CD4-positive, alpha-beta T cell treated with Interferon alpha-2 for 1 hour (primary cell): Measurements from ENCODE around the gene STAM2.
A peak's percentile ranks its signal among the peaks of the same experiment; 100 is the strongest.
"Not testable (repeated sequence)": the region's sequence is repeated elsewhere in the genome, so short reads cannot be mapped to it uniquely, and the experiment has no call there.

Experiments used
- DNase-seq, 2 donors: peaks; one replicate each; pipeline ENCODE4 v3.0.0-alpha.2; 2020 to 2022

STAM2 gene

DNA sequence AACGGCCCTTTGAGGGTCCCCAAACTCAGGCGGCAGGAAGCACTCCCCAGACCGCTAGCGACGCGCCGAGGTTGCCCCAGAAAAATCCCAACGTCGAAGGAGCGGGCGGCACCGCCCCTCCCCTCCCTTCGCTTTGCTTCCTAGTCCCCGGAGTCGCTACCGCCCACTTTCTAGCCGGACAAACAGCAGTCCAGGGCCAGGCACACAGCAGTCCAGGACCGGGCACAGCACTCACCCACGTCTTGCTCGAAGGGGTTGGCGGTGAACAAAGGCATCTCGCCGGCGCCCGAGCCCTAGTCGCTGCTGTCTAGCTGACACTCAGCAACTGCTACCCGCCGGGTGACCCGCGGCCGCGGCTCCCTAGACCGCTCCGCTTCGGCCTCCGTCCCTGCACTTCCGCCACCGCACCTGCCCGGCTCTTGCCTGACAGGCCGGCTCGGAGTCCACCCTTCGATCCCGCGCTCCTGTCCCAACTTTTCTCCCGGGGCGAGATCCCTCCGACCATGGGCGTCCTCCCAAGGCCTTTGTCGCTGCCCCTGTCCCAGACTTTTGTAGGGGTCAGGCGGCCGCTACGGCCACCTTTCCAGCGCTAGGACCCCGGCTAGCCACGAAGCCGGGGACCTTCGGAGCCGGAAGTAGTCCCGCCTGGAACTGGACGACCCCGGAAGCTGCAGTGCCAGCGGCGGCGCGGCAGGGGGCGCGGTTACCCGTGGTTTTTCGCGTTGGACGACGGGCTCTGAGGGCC is at the start of gene STAM2:
Gene STAM2, minus strand, starts transcription at position 396 of the 745 bp plus-strand sequence. Its CDS starts 121 bp downstream, at position 275.
- peak; percentile 91 to 93 for DNase-seq

DNA sequence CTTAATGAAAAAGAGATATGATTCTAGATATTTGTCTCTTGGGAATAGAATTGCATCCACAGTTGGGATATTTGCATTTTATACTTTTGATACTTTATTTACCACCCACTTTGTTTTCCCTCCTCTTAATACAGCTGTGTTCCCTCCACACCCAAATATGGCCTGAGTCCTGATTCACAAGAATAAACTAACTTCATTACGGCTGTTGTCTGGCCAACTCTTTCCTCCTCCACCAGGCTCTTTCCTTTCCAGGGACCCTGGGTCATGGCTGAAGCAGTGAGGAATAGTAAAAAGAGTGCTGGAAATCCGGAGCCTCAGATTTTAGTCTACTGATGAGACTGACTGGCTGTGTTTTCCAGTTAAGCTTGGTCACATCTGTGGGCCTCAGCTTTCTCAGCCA is 48.4 kb upstream of the STAM2 start:
- DNase-seq, result no peak

DNA sequence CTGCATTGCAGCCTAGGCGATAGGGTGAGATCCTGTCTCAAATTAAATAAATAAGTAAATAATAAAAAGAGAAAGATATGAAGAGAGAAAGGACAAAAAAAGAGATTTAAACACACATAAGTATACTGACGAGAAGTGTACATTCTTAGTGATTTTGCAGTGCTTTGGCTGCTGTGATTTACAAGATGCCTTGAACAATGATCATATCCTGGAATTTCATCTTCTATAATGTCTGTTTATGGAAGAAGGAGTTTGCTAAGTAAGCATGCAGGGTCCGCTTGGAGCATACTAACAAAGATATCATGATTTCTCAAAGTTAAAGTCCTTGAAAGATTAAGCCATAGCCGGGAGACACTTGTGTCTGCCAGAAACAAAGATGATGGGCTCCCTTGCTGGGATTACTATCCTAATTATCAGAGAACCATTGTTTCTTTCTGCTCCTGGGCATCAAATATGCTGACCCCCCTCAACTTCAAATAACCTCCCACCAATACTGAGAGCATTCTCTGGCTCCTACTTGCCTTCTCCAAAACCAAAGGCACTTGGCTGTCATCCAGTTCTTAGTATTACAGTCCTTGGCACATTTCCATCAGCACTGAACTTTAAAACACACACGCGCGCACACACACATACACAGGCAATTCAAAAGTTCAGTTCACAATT is 47.5 kb upstream of the STAM2 start:
- DNase-seq, result no peak

DNA sequence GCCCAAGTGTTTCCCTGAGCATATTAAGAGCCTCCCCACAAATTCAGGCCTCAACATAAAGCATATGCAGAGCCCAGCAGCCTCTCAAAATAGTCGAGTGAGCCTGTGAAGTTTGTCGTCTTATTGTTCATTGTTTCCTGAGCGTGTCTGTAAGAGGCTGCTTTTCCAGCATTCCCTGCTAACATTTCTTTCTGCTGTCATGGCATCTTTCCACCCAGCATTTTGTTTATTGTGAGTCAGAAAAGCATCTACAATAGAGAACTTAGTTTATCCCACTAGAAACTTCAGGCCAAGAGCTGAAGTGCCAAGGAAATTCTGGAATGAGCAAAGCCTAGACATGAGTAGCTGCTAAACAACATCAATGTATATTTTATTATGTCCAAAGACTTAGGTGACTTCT is 46.3 kb upstream of the STAM2 start:
- no peak for DNase-seq

DNA sequence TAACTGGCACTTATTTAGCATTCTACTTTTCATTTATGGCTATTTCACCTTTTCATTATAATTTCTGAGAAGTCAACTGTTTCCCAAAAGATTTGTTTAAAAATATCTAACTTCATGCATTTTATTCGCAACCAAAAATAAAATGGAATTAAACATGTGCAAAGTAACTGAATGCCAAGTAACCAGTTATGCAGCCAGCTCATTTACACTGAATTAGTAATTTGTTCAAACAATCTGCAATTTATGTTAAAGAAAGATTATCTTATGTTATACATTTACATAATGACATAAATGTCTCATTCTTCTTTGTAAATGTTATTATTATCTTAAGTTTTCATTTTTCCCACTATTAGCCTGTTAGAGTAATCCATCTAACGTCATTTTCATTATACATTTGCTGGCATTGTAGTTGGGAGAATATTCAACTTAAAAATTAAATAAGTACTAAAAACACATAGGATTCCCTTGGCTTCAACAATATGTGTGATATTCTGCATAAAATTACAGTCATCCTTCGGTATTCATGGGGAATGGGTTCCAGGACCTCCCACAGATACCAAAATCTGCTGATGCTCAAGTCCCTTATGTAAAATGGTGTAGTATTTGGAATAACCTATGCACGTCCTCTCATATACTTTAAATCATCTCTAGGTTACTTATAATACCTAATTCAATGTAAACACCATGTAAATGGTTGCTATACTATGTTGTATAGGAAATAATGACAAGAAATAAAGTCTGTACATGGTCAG is 43.7 kb upstream of the STAM2 start:
- no peak for DNase-seq

DNA sequence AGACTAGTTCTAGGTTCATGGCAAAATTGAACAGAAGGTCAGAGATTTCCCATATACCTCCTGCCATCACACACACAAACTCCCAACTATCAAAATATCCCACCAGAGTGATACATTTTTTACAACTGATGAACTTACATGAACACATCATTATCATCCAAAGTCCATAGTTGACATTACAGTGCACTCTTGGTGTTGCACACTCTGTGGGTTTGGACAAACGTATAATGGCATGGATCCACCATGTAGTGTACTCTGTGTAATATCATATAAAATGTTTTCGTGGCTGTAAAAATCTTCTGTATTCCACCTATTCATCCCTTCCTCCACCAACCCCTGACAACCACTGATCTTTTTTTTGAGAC is 25.9 kb upstream of the STAM2 start:
- no peak for DNase-seq

DNA sequence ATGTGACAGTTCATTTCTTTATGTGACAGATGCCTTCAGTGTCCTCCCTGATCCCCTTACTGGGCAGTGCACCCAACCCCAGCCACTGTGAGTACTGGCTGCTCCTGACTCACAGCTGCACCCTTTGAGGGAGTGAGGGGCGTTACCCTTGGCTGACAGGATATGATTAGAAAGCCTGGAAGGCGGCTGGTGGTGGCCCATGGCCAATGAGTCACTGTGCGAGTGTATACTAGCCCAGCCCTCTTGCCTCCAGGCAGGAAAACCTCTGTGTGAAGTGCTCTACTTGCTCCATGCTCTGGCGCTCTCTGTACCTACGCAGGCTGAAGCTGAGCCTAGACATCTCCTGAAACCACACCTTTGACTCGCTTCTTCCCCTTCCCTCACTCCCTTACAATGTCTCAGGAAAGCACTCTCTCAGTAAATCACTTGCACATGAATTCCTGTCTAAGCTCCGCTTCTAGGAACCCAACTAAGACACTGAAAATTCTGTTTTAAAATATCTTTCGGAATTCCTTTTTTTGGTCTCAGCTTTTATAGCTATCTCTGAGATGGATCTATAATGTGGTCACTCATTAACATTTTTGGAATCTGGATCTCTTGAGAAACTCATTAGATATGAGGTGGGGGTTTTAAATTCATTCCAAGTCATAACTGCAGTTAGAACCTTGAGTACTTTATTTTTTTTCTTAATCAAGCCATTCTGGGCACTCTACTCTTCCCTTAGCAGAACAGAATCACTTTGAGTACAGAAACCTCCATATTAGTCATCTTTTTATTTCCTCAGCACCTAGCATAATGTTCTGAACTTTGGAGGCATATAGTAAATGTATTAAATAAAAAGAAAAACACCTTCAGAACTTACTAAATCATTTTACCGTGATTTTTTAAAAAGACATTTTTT is 25.3 kb upstream of the STAM2 start:
- DNase-seq, result no peak

DNA sequence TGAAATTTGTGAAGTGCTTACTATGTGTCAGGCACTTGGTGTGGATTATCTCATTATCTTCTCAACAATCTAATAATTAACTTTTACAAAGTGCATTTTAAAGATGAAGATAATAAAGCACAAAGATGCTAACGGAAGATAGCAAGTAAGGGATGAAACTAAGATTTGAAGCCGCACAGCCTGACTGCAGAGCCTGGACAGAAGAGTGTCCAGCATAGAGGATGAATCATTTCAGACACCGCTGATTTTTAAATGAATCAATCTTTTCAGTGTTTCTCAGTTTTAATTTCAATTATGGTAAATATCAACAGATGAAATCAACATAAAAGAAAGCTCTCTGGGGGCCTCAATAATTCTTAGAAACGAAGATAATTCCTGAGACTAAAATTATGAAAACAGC is 24.5 kb upstream of the STAM2 start:
- DNase-seq, result no peak

DNA sequence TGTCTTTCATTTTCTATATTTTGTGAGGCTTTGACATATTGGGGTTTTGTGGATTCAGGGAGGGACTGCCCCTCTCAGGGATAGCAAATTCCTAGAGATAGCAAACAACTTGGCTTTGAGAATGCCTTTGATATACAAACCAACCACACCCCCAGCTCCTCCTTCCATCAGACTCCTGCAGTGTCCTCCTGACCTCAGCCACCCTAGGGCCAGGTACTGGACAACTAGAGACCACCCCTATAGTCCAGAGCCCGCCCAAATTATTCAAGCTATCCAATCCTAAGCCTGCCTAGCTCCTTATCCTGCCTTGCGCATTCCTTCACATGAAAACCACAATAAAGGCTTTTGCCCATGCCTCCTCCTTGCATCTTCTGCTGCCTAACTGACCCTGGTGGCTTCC is 22.9 kb upstream of the STAM2 start:
- no peak for DNase-seq

DNA sequence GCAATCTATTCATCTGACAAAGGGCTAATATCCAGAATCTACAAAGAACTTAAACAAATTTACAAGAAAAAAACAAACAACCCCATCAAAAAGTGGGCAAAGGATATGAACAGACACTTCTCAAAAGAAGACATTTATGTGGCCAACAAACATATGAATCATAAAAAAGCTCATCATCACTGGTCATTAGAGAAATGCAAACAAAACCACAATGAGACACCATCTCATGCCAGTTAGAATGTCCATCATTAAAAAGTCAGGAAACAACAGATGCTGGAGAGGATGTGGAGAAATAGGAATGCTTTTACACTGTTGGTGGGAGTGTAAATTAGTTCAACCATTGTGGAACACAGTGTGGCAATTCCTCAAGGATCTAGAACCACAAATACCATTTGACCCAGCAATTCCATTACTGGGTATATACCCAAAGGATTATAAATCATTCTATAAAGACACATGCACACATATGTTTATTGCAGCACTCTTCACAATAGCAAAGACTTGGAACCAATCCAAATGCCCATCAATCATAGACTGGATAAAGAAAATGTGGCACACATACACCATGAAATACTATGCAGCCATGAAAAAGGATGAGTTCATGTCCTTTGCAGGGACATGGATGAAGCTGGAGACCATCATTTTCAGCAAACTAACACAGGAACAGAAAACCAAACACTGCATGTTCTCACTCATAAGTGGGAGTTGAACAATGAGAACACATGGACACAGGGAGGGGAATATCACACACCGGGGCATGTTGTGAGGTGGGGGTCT is 22.1 kb upstream of the STAM2 start:
- DNase-seq, result not testable (repeated sequence)

DNA sequence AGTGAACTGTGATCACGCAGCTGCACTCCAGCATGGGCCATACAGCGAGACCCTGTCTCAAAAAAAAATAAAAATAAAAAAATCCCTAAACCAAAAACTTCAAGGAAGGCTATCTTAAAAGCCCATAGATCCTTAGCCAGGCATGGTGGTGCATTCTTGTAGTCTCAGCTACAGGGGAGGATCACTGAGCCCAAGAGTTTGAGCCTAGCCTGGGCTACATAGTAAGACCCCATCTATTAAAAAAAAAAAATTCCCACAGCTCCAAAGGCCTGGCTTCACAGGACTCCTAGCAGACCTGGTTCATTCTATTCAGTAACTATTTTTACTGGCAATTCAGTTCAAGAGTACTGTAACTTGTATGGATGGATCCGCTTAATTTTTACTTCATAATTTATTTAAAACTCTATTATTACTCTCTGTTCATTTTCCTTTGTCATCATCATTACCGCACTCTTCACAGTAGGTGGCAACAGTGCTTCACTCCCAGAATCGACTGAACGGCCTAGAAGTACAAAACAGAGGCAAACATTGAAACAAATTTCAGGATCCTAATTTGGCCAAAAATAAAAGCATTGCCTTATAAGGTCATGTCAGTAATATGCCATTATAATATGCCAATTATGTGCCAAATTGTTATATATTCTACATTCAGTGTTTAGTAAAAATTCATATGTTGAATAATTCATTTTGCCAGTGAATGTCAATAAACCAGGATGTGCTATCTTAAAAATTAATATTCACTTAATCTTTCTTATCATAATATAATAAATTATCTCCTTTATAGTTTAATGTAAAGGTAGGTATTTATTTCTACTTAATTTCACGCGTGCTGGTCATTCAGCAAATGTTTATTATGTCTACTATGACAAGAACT is 14.3 kb upstream of the STAM2 start:
- peak; percentile 3 to 16 for DNase-seq

DNA sequence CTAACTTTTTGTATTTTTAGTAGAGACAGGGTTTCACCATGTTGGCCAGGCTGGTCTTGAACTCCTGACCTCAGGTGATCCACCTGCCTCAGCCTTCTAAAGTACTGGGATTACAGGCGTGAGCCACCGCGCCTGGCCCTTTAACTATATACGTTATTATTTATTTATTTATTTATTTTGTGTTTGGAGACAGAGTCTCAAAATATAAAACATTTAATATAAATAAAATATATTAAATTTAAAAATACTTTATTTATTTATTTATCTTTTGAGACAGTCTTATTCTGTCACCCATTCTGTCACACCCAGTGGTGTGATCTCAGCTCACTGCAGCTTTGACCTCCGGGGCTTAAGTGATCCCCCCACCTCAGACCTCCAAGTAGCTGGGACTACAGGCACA is 11.2 kb upstream of the STAM2 start:
- DNase-seq, result not testable (repeated sequence)

DNA sequence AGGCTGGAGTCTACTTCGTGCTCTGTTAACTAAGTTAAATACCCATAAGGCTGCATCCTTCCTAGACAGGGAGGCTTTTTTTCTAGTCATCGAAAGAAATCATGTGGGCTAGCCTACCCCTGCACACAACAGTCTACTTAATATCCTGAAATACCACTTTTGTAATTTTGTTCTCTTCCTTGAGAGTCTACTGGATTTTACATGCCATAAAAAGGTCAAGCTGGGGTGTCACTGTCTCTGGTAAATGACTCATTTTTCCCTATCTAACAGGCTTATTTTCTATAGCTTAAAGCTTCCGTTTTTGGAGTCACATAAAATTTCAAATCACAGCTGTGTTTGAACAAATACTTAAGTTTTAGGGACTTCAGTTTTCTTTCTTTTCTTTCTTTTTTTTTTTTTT is 10.7 kb upstream of the STAM2 start:
- no peak for DNase-seq

DNA sequence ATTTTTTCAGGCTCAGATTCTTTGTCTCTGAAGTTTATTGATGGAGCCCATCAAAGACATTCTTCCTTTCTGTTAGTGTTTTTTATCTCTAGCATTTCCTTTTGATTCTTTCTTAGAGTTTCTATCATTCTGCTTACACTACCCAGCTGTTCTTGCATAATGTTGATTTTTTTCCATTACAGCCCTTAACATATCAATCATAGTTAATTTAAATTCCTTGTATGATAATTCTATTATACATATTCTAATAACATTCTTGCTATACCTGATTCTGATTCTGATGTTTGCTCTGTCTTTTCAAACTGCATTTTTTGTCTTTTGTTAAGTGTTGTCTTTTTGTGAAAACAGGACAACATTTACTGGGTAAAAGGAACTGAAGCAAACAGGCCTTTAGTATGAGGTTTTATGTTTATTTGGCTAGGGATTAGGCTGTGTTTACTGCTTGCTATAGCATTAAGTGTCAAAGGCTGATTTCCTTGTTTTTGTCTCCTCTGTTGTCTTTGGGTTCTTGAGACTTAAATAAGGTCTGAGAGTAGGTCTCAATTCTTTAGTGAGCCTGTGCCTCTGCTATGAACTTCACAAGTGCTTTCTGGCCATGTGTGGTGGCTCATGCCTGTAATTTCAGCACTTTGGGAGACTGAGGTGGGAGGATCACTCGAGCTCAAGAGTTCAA is 8.0 kb upstream of the STAM2 start:
- no peak for DNase-seq

DNA sequence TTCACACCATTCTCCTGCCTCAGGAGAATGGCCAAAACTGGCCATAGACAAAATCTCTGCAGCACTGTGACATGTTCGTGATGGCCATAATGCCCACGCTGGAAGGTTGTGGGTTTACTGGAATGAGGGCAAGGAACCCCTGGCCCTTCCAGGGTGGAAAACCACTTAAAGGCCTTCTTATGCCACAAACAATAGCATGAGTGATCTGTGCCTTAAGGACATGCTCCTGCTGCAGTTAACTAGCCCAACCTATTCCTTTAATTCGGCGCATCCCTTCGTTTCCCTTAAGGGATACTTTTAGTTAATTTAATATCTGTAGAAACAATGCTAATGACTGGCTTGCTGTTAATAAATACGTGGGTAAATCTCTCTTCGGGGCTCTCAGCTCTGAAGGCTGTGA is 2.1 kb upstream of the STAM2 start:
- DNase-seq, result not testable (repeated sequence)

DNA sequence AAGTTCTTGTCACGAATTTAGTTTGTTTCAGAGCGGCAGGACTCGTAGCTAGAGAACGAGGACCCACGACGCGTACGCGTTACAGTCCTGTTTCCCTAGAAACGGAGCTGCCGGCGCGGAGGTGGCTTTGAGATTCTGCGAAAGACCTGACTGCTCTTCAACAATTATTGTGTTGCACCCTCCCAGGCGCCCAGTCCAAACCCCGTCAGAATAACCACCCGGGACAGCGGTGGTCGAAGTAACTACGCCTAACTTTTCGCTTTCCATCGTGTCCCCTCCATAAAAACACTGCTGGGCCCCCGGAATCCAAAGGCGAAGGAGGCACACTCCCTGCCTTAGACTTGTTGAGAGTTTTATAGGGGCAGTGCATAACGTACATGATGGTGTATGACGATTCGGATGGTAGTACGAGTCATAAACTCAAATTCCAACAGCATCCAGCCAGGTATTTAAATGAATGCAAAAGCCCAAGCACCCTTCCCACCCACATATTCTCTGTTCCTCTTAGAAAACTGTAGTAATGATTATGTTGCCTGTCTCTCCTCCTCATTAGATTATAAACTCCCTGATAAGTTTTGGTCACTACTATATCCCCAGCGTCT is 651 bp upstream of the STAM2 start:
- no peak for DNase-seq

DNA sequence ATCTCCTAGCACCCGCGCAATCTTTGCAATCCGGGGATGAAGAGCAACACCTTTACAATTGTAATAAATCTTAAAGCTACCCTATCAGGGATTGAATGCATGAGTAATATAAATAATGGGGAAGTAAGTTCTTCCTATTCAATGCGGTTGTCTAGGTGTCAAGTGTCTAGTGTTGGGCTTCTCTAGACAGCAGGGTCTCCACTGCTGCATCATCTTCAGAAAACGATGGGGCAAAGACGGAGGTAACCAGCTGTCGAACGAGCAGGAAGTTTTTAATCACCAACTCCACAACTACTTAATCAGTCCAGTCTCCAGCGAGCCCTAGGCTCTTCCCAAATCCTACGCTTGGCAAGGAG is 573 bp downstream of the STAM2 start:
- DNase-seq, result no peak

DNA sequence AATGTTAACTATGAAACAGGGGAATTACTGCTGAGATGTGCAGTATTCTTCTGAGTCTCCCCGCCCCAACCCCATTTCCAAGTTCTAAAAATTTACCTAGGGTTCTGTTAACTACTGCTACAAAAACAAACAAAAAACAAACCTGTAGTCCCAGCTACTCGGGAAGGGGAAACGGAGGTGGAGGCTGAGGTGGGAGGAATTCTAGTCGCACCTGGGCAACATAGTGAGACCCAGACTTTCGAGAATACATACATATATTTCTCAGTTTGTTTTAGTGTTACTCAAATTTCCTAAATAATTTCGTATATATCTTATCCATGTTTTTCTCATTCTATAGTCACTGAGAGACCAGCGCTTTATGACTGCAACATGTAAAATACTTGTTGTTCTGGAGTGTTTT is 989 bp downstream of the STAM2 start:
- no peak for DNase-seq

DNA sequence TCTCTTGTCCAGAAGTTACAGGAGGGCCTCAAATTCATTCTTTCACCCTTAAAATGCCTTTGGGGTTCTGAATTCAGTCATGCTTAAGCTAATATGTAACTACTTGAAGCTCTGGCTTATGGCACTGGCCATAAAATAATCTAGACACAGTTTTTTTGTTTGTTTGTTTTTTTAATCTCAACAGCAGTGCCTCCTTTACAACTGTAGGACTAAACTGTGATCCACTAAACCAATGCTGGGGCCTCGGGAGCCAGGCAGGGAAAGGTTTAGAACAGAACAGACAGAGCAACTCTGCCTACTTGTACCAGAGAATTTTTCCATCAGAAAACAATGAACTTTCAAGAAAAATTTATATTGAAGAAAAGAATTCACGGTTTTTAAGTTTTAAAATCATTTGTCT is 1.7 kb downstream of the STAM2 start:
- no peak for DNase-seq

DNA sequence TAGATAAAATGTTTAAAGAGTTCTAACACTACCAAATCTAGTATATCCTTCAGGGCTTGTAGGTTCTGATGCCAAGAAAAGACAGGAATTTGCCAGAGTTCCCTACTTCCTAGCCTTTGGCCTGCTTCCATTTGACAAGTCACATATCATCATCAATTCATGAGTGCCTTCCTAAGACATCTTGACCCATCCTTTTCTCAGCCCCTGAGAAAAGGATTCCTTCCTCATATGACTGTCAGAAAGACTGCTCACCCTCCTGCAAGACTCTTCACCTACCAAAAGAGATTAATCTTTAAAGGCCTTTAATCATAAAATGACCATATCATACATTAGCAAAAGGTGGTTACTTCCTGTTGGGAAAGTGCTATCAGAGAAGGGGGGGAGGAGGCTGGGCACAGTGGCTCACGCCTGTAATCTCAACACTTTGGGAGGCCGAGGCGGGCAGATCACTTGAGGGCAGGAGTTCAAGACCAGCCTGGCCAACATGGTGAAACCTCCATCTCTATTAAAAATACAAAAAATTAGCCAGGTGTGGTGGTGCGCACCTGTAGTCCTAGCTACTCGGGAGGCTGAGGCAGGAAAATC is 3.3 kb downstream of the STAM2 start:
- not testable (repeated sequence) for DNase-seq
